ENCODE data around the gene FUNDC1. TPM values are rescaled to one million over a fixed set of nuclear protein-coding genes. Genes with fewer than 3 reads are reported as not detected.

The FUNDC1 gene
- total and polyA plus RNA-seq, 3 donors from 2014 or later, result 21.0 to 23.1 (median 21.9) TPM

Other genes starting within 250 kb of the FUNDC1 start
- 10 to 100 TPM in 1 of 2 donors, 1 to 10 TPM in 1; 8.2 to 14.4 TPM for gene EFHC2, start 199.2 kb downstream of the FUNDC1 start, total RNA-seq
- gene EFHC2, start 199.2 kb downstream of the FUNDC1 start, polyA plus RNA-seq (ENCODE audit: insufficient read depth, low read depth, low replicate concordance), result 17.3 TPM